Neural cell (in vitro differentiated cells): ENCODE results near the gene CCDC60. TPM values are rescaled to one million over a fixed set of nuclear protein-coding genes. Genes with fewer than 3 reads are reported as not detected.

Source experiments
- H2AFZ ChIP-seq: fragments of 200-600, 300-800 bp; sonication (generic), shearing (Covaris generic); 2 replicates; pipeline ENCODE4 v1.6.0; 2014; ENCODE audit warnings: low read depth, mild to moderate bottlenecking, antibody characterized with exemption, low read length, moderate library complexity
- H3F3A ChIP-seq: fragments of 200-600 bp; shearing (Covaris generic); 2 replicates; pipeline ENCODE4 v1.6.1; 2016; ENCODE audit warnings: mild to moderate bottlenecking, moderate library complexity, mixed read lengths, antibody characterized with exemption, low read length; ENCODE audit not compliant: insufficient read depth, poor library complexity, severe bottlenecking
- H3K27ac ChIP-seq: fragments of 200-600, 300-800 bp; sonication (generic), shearing (Covaris generic); 2 replicates; pipeline ENCODE4 v1.5.1; 2014; ENCODE audit warnings: mild to moderate bottlenecking, low read length, moderate library complexity
- H3K27me3 ChIP-seq: fragments of 300-800, 200-600 bp; sonication (generic), shearing (Covaris generic); 2 replicates; pipeline ENCODE4 v1.6.0; 2014; ENCODE audit warnings: mild to moderate bottlenecking, low read depth, low read length, moderate library complexity; ENCODE audit not compliant: insufficient read depth
- H3K36me3 ChIP-seq: fragments of 300-800, 200-600 bp; sonication (generic), shearing (Covaris generic); 2 replicates; pipeline ENCODE4 v1.5.1; 2014; ENCODE audit warnings: mild to moderate bottlenecking, antibody characterized with exemption, low read length, moderate library complexity; ENCODE audit not compliant: insufficient read depth
- H3K4me2 ChIP-seq: fragments of 300-800, 200-600 bp; sonication (generic), shearing (Covaris generic); 2 replicates; pipeline ENCODE4 v1.6.0; 2014; ENCODE audit warnings: mild to moderate bottlenecking, low read length
- H3K4me3 ChIP-seq: fragments of 300-800, 200-600 bp; sonication (generic), shearing (Covaris generic); 2 replicates; pipeline ENCODE4 v1.5.1; 2014; ENCODE audit warnings: mild to moderate bottlenecking, low read length, moderate library complexity
- H3K79me2 ChIP-seq: fragments of 200-600 bp; shearing (Covaris generic); replicated peaks from 2 replicates; pipeline ENCODE4 v1.6.0; 2014; ENCODE audit warnings: mild to moderate bottlenecking, low read length, moderate library complexity; ENCODE audit not compliant: insufficient read depth
- H3K9ac ChIP-seq: fragments of 300-800, 200-600 bp; sonication (generic), shearing (Covaris generic); 2 replicates; pipeline ENCODE4 v1.6.1; 2016; ENCODE audit warnings: mild to moderate bottlenecking, low read length, mixed read lengths
- H3K9me2 ChIP-seq: fragments of 200-600 bp; shearing (Covaris generic); 2 replicates; pipeline ENCODE4 v1.6.1; 2016; ENCODE audit warnings: mild to moderate bottlenecking, low read length, mixed read lengths; ENCODE audit not compliant: insufficient read depth
- H3K9me3 ChIP-seq: fragments of 200-600, 300-800 bp; sonication (generic), shearing (Covaris generic); 2 replicates; pipeline ENCODE4 v1.6.1; 2016; ENCODE audit warnings: mild to moderate bottlenecking, mixed run types, low read length, moderate library complexity, mixed read lengths
- H4K20me1 ChIP-seq: fragments of 200-600 bp; shearing (Covaris generic); 2 replicates; pipeline ENCODE4 v1.6.1; 2016; ENCODE audit warnings: mild to moderate bottlenecking, mixed run types; ENCODE audit not compliant: insufficient read depth
- EP300 ChIP-seq: fragments of 450-650 bp; conservative IDR thresholded peaks from 2 replicates; pipeline ENCODE4 v1.6.1; 2014; ENCODE audit warnings: antibody characterized with exemption, mild to moderate bottlenecking, moderate library complexity; ENCODE audit not compliant: poor library complexity, severe bottlenecking
- EZH2 ChIP-seq: fragments of 200-600, 300-800 bp; shearing (Covaris generic), sonication (generic); IDR thresholded peaks from 2 replicates; pipeline ENCODE4 v1.6.1; 2014; ENCODE audit warnings: antibody characterized with exemption, low read length, borderline replicate concordance, mild to moderate bottlenecking; ENCODE audit not compliant: insufficient read depth, poor library complexity, severe bottlenecking
- MXI1 ChIP-seq: fragments of 450-650 bp; conservative IDR thresholded peaks from 2 replicates; pipeline ENCODE4 v1.6.1; 2014; ENCODE audit warnings: antibody characterized with exemption, mild to moderate bottlenecking; ENCODE audit not compliant: poor library complexity, severe bottlenecking
- POLR2AphosphoS5 ChIP-seq: IDR thresholded peaks from 2 replicates; pipeline ENCODE4 v1.6.1; 2012
- RAD21 ChIP-seq: fragments of 450-650 bp; conservative IDR thresholded peaks from 2 replicates; pipeline ENCODE4 v1.6.1; 2014; ENCODE audit warnings: antibody characterized with exemption, mild to moderate bottlenecking, moderate library complexity
- REST ChIP-seq: IDR thresholded peaks from 2 replicates; pipeline ENCODE4 v1.6.1; 2012; ENCODE audit warnings: borderline replicate concordance
- SMC3 ChIP-seq: fragments of 450-650 bp; conservative IDR thresholded peaks from 2 replicates; pipeline ENCODE4 v1.6.1; 2014; ENCODE audit warnings: antibody characterized with exemption, mild to moderate bottlenecking, moderate library complexity; ENCODE audit not compliant: poor library complexity
- TAF1 ChIP-seq: IDR thresholded peaks from 2 replicates; pipeline ENCODE4 v1.6.1; 2012; ENCODE audit warnings: low read depth
- polyA plus RNA-seq: library from polyadenylated mRNA; depleted of rRNA; stranded (reverse); fragments of >200 nt; gene quantifications from 2 replicates; pipeline ENCODE4 v1.2.3, GENCODE V29; 2014
- TF ChIP-seq, protein P1 (sequence below): fragments of 450-650 bp; IDR thresholded peaks from 2 replicates; pipeline ENCODE4 v1.5.1; 2014; ENCODE audit warnings: antibody characterized with exemption, mild to moderate bottlenecking, moderate library complexity; ENCODE audit not compliant: poor library complexity, severe bottlenecking

CCDC60 gene
- polyA plus RNA-seq, 1 donor from 2014 or later = not detected

GRCh38 chr12:119547001-119547400 lies 212.5 kb downstream of the CCDC60 start:
- no peaks in the 10 kb centered on the region for H3K36me3 ChIP-seq
- no peak for TF ChIP-seq SMC3
- TF ChIP-seq EP300 = no peak
- TF ChIP-seq POLR2AphosphoS5 = no peak
- TF ChIP-seq MXI1 = no peak
- no peak for TF ChIP-seq EZH2
- TF ChIP-seq TAF1 = no peak
- TF ChIP-seq REST = no peak
- TF ChIP-seq, protein P1, sequence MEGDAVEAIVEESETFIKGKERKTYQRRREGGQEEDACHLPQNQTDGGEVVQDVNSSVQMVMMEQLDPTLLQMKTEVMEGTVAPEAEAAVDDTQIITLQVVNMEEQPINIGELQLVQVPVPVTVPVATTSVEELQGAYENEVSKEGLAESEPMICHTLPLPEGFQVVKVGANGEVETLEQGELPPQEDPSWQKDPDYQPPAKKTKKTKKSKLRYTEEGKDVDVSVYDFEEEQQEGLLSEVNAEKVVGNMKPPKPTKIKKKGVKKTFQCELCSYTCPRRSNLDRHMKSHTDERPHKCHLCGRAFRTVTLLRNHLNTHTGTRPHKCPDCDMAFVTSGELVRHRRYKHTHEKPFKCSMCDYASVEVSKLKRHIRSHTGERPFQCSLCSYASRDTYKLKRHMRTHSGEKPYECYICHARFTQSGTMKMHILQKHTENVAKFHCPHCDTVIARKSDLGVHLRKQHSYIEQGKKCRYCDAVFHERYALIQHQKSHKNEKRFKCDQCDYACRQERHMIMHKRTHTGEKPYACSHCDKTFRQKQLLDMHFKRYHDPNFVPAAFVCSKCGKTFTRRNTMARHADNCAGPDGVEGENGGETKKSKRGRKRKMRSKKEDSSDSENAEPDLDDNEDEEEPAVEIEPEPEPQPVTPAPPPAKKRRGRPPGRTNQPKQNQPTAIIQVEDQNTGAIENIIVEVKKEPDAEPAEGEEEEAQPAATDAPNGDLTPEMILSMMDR = no peak
- TF ChIP-seq RAD21 = no peak
- no peak overlapping the region for H3K27ac ChIP-seq
- H2AFZ ChIP-seq = no peak overlapping the region
- H3K4me2 ChIP-seq = no peak overlapping the region
- no peak overlapping the region for H3K9ac ChIP-seq
- no peaks in the 10 kb centered on the region for H3F3A ChIP-seq
- no peaks in the 10 kb centered on the region for H3K9me2 ChIP-seq
- H3K27me3 ChIP-seq = no peaks in the 10 kb centered on the region
- no peak overlapping the region for H3K4me3 ChIP-seq
- H3K9me3 ChIP-seq = no peaks in the 10 kb centered on the region
- H4K20me1 ChIP-seq = no peaks in the 10 kb centered on the region
- no peaks in the 10 kb centered on the region for H3K79me2 ChIP-seq

- H2AFZ ChIP-seq = no peak overlapping the region
- no peaks in the 10 kb centered on the region for H3K36me3 ChIP-seq
- H3K9me2 ChIP-seq = no peaks in the 10 kb centered on the region
- H3F3A ChIP-seq = no peaks in the 10 kb centered on the region
- H3K9me3 ChIP-seq = no peaks in the 10 kb centered on the region
- H3K27ac ChIP-seq = no peak overlapping the region
- H3K79me2 ChIP-seq = no peaks in the 10 kb centered on the region
- no peaks in the 10 kb centered on the region for H3K27me3 ChIP-seq
- H3K9ac ChIP-seq = no peak overlapping the region
- no peak overlapping the region for H3K4me3 ChIP-seq
- no peaks in the 10 kb centered on the region for H4K20me1 ChIP-seq
- TF ChIP-seq POLR2AphosphoS5 (no peak), REST (no peak), SMC3 (no peak), MXI1 (no peak), EZH2 (no peak), RAD21 (no peak), TAF1 (no peak), EP300 (no peak)
- TF ChIP-seq, protein P1 = no peak
- H3K4me2 ChIP-seq = no peak overlapping the region
Measured at GRCh38 chr12:119556854-119557253, 222.3 kb downstream of the CCDC60 start.
